ENCODE data around the gene ATF6.

Gene ATF6

GRCh38 chr1:161838885-161839284 is 72.8 kb downstream of the ATF6 start:
- no peak for DNase-seq

GRCh38 chr1:161839591-161839990 is 73.5 kb downstream of the ATF6 start:
- DNase-seq, result no peak

- DNase-seq, result no peak
Measured at GRCh38 chr1:161840363-161840762, 74.2 kb downstream of the ATF6 start.

- DNase-seq, result no peak
Measured at GRCh38 chr1:161843156-161843555, 77.0 kb downstream of the ATF6 start.

- no peak for DNase-seq
Measured at GRCh38 chr1:161844696-161845095, 78.6 kb downstream of the ATF6 start.

- DNase-seq, result no peak
Measured at GRCh38 chr1:161848676-161849075, 82.6 kb downstream of the ATF6 start.

- DNase-seq, result no peak
Measured at GRCh38 chr1:161849518-161849917, 83.4 kb downstream of the ATF6 start.

GRCh38 chr1:161855260-161855659 is 89.1 kb downstream of the ATF6 start:
- no peak for DNase-seq

- no peak for DNase-seq
Measured at GRCh38 chr1:161858271-161858670, 92.2 kb downstream of the ATF6 start.

GRCh38 chr1:161863549-161863948 is 97.4 kb downstream of the ATF6 start:
- DNase-seq, result no peak

GRCh38 chr1:161864577-161864976 is 98.5 kb downstream of the ATF6 start:
- no peak for DNase-seq

- DNase-seq, result no peak
Measured at GRCh38 chr1:161866241-161866640, 100.1 kb downstream of the ATF6 start.

GRCh38 chr1:161868832-161869231 is 102.7 kb downstream of the ATF6 start:
- no peak for DNase-seq

GRCh38 chr1:161869291-161869690 is 103.2 kb downstream of the ATF6 start:
- DNase-seq, result no peak

GRCh38 chr1:161872506-161872905 is 106.4 kb downstream of the ATF6 start:
- DNase-seq, result no peak

GRCh38 chr1:161879261-161879660 is 113.1 kb downstream of the ATF6 start:
- DNase-seq, result no peak

- no peak for DNase-seq
Measured at GRCh38 chr1:161884475-161884874, 118.4 kb downstream of the ATF6 start.

GRCh38 chr1:161885003-161885402 is 118.9 kb downstream of the ATF6 start:
- no peak for DNase-seq

GRCh38 chr1:161885759-161886158 is 119.6 kb downstream of the ATF6 start:
- no peak for DNase-seq

- DNase-seq, result no peak
Measured at GRCh38 chr1:161886589-161886988, 120.5 kb downstream of the ATF6 start.

- no peak for DNase-seq
Measured at GRCh38 chr1:161887730-161888287, 121.7 kb downstream of the ATF6 start.

GRCh38 chr1:161890574-161890973 is 124.5 kb downstream of the ATF6 start:
- no peak for DNase-seq

- DNase-seq, result no peak
Measured at GRCh38 chr1:161899091-161899490, 133.0 kb downstream of the ATF6 start.

- no peak for DNase-seq
Measured at GRCh38 chr1:161900160-161900559, 134.0 kb downstream of the ATF6 start.

GRCh38 chr1:161902182-161902581 is 136.1 kb downstream of the ATF6 start:
- no peak for DNase-seq
